HG03439 (cell line): ENCODE data around the gene GRPEL2.
"Not testable (repeated sequence)": the region's sequence is repeated elsewhere in the genome, so short reads cannot be mapped to it uniquely, and the experiment has no call there.

Source experiments
- ATAC-seq: cut with Tn5 transposase; IDR thresholded peaks from one replicate; pipeline ENCODE4 v1.9.1; 2021; ENCODE audit warnings: mild to moderate bottlenecking, moderate library complexity; ENCODE audit not compliant: unreplicated experiment

Gene GRPEL2

DNA sequence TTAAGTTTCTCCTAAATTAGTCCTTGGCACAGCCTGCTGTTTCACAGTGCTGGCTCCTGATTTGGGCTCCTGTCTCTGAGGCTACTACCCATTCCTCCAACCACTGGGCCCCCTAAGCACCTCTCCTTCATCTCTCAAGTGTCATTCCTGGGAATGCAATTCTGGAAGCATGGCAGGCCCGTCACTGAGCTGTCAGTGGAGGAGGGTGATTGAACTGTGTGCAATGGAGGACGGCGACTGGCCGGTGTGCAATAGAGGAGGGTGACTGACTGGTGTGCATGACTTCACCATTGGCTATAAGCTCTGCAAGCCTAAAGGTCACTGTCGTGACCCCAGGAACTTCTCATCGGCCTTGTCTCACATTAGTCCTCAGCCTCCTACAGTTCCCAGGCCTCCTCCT lies 46.2 kb downstream of the GRPEL2 start:
- no peak for ATAC-seq

DNA sequence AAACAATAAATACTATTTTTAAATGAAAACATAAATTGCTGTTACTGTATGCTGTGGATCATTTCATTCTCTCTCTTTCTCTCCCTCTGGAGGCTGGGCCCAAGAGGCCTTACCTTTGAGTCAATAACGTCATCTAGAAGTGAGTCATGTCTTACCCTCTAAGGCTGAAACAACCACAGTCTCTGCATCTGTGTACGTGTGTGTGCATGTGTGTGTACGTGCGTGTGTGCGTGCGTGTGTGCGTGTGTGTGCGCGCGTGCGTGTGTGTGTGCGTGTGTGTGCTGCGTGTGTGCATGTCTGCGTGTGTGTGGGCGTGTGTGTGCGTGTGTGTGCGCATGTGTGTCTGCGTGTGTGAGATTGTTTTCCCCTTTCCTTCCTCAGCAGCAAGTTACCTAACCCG lies 47.4 kb downstream of the GRPEL2 start:
- ATAC-seq = no peak

DNA sequence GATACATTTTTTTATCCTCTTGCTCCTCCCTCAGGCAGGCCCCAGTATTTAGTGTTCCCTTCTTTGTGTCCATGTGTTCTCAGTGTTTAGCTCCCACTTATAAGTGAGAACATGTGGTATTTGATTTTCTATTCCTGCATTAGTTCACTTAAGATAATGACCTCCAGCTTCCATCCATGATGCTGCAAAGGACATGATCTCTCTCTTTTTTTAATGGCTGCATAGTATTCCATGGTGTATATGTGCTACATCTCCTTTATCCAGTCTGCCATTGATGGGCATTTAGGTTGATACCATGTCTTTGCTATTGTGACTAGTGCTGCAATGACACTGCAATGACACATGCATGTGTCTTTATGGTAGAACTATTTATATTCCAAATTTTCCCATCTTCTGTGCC lies 49.7 kb downstream of the GRPEL2 start:
- not testable (repeated sequence) for ATAC-seq

DNA sequence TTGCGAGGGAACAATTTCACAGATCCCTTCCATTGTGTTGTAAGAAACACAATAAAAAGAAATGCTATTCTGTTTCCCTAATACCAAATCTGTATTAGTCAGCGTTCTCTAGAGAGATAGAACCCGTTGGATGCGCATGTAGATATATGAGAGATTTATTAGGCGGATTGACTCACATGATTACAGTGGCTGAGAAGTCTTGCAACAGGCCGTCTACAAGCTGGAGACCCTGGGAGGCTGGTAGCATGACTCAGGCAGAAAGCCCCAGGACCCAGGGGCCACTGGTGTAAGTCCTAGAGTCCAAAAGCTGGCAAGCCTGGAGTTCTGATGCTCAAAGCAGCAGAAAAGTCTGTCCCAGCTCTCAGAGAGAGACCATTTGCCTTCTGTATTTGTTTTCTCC lies 52.2 kb downstream of the GRPEL2 start:
- ATAC-seq = no peak

DNA sequence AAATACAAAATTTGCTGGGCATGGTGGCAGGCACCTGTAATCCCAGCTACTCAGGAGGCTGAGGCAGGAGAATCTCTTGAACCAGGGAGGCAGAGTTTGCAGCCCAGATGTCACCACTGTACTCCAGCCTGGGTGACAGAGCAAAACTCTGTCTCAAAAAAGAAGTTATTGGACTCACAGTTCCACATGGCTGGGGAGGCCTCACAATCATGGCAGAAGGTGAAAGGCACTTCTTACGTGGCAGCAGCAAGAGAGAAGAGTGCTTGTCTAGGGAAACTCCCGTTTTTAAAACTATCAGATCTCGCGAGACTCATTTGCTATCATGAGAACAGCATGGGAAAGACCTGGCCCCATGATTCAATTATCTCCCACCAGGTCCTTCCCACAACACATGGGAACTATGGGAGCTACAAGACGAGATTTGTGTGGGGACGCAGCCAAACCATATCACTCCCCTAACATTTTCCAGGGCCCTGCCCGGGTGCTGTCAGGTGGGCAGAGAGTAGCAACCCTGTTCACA lies 53.5 kb downstream of the GRPEL2 start:
- ATAC-seq = not testable (repeated sequence)

DNA sequence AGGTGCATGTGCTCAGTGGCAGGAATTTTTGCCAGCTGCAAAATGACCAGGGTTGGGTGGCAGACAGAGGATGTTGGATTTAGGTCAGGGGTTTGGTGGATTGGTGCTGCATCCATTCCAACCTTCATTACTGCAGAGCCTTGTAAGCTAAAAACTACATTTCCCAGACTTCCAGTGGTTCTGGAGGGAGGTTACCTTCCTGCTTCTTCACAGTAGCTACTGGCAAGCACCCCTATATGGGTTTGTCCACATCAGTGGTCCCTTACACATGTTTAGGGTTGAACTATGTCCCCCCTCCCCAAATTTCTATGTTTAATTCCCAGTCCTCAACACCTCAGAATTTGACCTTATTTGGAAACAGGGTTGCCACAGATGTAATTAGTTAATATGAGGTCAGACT lies 54.5 kb downstream of the GRPEL2 start:
- no peak for ATAC-seq

DNA sequence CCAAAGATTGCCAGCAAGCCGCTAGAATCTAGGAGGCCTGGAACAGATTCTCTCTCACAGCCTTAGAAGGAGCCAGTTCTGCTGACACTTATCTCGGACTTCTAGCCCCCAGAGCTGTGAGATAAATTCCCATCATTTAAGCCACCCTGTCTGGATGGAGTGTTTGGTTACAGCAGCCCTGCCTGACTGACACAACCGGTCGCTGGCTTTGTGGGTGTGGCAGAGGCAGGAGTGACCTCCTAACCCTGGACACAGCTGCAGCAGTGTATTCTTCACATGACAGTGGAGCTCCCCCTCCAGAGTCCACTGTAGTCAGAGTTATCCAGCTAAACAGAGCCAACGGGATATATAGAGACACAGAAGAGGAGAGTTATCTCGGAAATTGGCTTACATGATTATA lies 55.0 kb downstream of the GRPEL2 start:
- no peak for ATAC-seq

DNA sequence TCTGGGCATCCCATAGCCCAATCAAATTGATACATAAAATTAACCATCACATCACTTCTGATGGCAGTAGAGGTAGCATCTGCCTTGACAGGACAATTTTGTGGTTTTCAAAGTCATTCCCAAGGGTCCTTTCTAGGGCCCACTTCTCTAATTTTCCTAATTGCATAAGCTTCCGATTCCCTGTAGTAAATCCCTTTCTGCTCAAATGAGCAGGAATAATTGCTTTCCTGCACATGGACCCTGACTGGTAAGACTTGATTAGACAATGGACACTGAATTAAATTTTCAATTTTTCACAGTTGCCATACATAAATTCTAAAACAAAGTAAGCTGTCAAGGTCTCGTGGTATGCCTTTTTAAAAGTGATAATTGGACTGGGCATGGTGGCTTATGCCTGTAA lies 55.8 kb downstream of the GRPEL2 start:
- ATAC-seq = no peak

DNA sequence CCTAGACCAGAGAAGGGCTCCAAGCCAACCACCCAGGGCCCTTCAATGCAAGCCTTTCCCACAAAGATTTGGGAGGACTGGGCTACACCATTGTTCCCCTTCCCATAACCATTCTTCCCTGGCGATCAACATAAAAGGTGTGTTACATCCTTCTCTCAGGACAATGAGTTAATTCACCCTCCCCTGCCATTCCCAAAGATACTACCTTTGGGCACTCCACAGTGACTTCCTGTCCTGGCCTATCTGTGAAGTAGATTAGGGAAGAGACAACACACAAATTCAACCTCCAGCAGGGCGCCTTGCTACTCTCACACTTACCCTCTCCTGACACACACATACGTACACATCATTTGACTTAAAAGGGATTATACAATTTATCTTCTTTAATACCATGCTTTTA lies 57.0 kb downstream of the GRPEL2 start:
- no peak for ATAC-seq
